ENCODE measurements around the gene EVA1C. TPM values are rescaled to one million over a fixed set of nuclear protein-coding genes. Genes with fewer than 3 reads are reported as not detected.

The EVA1C gene
- total and polyA plus RNA-seq, 9 of the 15 experiments (the other 6 are each of a cell fraction or from before 2014, with no cell fraction given) = 0.22 TPM; not detected in 8

DNA sequence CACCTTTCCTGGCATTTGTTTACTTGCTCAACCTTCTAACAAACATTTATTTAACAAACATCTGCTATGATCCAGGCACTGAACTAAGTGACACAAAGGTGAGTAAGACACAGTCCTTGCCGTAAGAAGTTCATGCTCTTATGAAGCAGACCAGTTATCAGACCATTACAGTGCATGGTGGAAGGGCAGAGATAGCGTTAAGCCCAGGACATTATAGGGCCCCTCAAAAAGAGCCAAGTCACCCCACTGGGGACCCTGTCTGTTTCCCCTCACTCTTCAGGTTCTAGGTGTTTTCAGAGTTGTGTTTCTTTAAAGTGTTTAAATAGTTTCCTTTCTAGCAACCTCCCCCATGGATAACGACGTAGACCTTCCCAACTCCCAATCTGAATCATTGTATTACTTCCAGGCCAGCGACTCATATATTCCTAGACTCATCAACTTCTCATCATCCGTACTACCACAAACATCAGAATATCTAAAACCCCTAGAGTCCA, 133.5 kb downstream of the EVA1C start (continued):
- TF ChIP-seq TAF9B (IDR thresholded peaks at IDR 0.05; ENCODE audit: partially characterized antibody) (no peak), GATAD2A (IDR thresholded peaks at IDR 0.05) (peak; percentile 76; the same call in 1 of the 2 replicates), CEBPG (CRISPR knock-in tag; IDR thresholded peaks at IDR 0.05) (no peak), CEBPG (tag; conservative IDR thresholded peaks at IDR 0.05 in 1 of 2, IDR thresholded peaks at IDR 0.05 in 1 of 2) (no peak), L3MBTL2 (IDR thresholded peaks at IDR 0.05) (no peak), U2AF2 (optimal IDR thresholded peaks at IDR 0.05; ENCODE audit: low read depth, low read length) (no peak), MTF1 (CRISPR knock-in tag; IDR thresholded peaks at IDR 0.05; ENCODE audit: borderline replicate concordance) (no peak), KDM1A (IDR thresholded peaks at IDR 0.05) (peak; percentile 24 to 44; a peak in 2 of 4 replicates), HDAC6 (IDR thresholded peaks at IDR 0.05; ENCODE audit: low read depth, low read length) (no peak), DDX20 (tag; IDR thresholded peaks at IDR 0.05; ENCODE audit: low read depth) (no peak), GTF2A2 (tag; IDR thresholded peaks at IDR 0.05) (no peak), FOXM1 (IDR thresholded peaks at IDR 0.05; ENCODE audit: low read depth) (peak; percentile 69), FOXM1 (CRISPR knock-in tag; IDR thresholded peaks at IDR 0.05; ENCODE audit: low read depth) (no peak)
- TF ChIP-seq, protein P1, sequence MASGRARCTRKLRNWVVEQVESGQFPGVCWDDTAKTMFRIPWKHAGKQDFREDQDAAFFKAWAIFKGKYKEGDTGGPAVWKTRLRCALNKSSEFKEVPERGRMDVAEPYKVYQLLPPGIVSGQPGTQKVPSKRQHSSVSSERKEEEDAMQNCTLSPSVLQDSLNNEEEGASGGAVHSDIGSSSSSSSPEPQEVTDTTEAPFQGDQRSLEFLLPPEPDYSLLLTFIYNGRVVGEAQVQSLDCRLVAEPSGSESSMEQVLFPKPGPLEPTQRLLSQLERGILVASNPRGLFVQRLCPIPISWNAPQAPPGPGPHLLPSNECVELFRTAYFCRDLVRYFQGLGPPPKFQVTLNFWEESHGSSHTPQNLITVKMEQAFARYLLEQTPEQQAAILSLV (tag; IDR thresholded peaks at IDR 0.05) = no peak
- TF ChIP-seq, protein P2, sequence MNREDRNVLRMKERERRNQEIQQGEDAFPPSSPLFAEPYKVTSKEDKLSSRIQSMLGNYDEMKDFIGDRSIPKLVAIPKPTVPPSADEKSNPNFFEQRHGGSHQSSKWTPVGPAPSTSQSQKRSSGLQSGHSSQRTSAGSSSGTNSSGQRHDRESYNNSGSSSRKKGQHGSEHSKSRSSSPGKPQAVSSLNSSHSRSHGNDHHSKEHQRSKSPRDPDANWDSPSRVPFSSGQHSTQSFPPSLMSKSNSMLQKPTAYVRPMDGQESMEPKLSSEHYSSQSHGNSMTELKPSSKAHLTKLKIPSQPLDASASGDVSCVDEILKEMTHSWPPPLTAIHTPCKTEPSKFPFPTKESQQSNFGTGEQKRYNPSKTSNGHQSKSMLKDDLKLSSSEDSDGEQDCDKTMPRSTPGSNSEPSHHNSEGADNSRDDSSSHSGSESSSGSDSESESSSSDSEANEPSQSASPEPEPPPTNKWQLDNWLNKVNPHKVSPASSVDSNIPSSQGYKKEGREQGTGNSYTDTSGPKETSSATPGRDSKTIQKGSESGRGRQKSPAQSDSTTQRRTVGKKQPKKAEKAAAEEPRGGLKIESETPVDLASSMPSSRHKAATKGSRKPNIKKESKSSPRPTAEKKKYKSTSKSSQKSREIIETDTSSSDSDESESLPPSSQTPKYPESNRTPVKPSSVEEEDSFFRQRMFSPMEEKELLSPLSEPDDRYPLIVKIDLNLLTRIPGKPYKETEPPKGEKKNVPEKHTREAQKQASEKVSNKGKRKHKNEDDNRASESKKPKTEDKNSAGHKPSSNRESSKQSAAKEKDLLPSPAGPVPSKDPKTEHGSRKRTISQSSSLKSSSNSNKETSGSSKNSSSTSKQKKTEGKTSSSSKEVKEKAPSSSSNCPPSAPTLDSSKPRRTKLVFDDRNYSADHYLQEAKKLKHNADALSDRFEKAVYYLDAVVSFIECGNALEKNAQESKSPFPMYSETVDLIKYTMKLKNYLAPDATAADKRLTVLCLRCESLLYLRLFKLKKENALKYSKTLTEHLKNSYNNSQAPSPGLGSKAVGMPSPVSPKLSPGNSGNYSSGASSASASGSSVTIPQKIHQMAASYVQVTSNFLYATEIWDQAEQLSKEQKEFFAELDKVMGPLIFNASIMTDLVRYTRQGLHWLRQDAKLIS (CRISPR knock-in tag; IDR thresholded peaks at IDR 0.05) = no peak
- TF ChIP-seq, protein P3, sequence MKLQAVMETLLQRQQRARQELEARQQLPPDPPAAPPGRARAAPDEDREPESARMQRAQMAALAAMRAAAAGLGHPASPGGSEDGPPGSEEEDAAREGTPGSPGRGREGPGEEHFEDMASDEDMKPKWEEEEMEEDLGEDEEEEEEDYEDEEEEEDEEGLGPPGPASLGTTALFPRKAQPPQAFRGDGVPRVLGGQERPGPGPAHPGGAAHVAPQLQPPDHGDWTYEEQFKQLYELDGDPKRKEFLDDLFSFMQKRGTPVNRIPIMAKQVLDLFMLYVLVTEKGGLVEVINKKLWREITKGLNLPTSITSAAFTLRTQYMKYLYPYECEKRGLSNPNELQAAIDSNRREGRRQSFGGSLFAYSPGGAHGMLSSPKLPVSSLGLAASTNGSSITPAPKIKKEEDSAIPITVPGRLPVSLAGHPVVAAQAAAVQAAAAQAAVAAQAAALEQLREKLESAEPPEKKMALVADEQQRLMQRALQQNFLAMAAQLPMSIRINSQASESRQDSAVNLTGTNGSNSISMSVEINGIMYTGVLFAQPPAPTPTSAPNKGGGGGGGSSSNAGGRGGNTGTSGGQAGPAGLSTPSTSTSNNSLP (IDR thresholded peaks at IDR 0.05; ENCODE audit: borderline replicate concordance, low read depth, low read length) = peak; percentile 85; the same call in 1 of the 2 replicates
- TF ChIP-seq, protein P4, sequence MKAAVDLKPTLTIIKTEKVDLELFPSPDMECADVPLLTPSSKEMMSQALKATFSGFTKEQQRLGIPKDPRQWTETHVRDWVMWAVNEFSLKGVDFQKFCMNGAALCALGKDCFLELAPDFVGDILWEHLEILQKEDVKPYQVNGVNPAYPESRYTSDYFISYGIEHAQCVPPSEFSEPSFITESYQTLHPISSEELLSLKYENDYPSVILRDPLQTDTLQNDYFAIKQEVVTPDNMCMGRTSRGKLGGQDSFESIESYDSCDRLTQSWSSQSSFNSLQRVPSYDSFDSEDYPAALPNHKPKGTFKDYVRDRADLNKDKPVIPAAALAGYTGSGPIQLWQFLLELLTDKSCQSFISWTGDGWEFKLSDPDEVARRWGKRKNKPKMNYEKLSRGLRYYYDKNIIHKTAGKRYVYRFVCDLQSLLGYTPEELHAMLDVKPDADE (conservative IDR thresholded peaks at IDR 0.05; ENCODE audit: control insufficient read depth, low read depth, low read length) = no peak
- TF ChIP-seq, protein P5, sequence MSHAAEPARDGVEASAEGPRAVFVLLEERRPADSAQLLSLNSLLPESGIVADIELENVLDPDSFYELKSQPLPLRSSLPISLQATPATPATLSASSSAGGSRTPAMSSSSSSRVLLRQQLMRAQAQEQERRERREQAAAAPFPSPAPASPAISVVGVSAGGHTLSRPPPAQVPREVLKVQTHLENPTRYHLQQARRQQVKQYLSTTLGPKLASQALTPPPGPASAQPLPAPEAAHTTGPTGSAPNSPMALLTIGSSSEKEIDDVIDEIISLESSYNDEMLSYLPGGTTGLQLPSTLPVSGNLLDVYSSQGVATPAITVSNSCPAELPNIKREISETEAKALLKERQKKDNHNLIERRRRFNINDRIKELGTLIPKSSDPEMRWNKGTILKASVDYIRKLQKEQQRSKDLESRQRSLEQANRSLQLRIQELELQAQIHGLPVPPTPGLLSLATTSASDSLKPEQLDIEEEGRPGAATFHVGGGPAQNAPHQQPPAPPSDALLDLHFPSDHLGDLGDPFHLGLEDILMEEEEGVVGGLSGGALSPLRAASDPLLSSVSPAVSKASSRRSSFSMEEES (CRISPR knock-in tag; IDR thresholded peaks at IDR 0.05) = no peak
